Measurements from ENCODE around the gene DND1.
"Not testable (repeated sequence)": the region's sequence is repeated elsewhere in the genome, so short reads cannot be mapped to it uniquely, and the experiment has no call there.

Gene DND1

GRCh38 chr5:140673187-140673976 is at the start of gene DND1:
DND1 (minus strand) TSS chr5:140673576; CDS start chr5:140673542, 34 bp downstream.
- DNase-seq (ENCODE audit: insufficient read length, low spot score), result no peak
- no peak for TF ChIP-seq POLR2A (IDR thresholded peaks at IDR 0.05; ENCODE audit: low read depth, low read length)
- no peak for FAIRE-seq

DNA sequence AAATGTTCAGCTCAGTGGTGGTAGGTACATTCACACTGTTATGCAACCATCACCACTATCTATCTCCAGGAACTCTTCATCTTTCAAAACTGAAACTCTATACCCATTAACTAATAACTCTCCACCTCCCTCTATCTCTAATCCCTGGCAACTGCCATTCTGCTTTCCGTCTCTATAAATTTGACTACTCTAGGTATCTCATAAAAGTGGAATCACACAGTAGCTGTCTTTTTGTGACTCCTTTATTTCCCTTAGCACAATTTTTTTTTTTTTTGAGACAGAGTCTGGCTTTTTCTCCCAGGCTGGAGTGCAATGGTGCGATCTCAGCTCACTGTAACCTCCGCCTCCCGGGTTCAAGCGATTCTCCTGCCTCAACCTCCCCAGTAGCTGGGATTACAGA is 48.0 kb upstream of the DND1 start:
- not testable (repeated sequence) for DNase-seq (ENCODE audit: insufficient read length, low spot score); FAIRE-seq

DNA sequence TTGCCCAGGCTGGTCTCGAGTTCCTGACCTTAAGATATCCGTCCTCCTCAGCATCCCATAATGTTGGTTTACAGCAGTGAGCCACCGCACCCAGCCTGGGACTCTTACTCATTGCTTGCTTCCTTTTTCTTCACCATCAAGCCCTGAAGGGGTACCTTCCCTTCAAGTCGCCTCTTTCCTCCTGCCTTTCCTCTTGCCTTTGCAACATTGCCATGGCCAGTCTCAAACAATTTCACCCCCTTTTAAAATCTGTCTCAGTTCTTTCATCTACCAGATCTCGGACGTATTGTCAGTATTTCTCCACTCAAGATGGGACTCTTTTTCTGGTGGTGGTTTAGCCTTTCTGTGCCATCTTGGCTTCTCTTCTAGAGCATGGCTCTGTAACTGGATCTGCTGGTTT is 47.4 kb upstream of the DND1 start:
- not testable (repeated sequence) for FAIRE-seq; DNase-seq (ENCODE audit: insufficient read length, low spot score)

GRCh38 chr5:140718266-140718592 is 44.9 kb upstream of the DND1 start:
- DNase-seq (ENCODE audit: insufficient read length, low spot score) (no peak), FAIRE-seq (no peak)
- no peak for TF ChIP-seq POLR2A (IDR thresholded peaks at IDR 0.05; ENCODE audit: low read depth, low read length)

- FAIRE-seq, result not testable (repeated sequence)
Measured at GRCh38 chr5:140716238-140716637, 42.9 kb upstream of the DND1 start.

DNA sequence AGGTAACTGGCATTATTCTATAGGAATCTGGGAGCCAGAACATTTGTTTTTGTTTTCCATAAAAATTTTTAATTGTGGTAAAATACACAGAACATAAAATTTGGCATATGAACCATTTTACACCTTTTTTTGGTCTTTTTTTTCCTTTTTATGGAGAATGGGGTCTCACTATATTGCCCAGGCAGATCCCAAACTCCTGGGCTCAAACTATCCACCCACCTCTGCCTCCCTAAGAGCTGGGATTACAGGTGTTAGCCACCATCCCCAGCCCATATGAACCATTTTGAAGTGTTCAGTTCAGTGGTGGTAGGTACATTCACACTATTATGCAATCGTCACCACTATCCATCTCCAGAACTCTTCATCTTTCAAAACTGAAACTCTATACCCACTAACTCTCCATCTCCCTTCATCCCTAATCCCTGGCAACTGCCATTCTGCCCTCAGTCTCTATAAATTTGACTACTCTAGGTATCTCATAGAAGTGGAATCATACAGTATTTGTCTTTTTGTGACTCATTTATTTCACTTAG is 40.3 kb upstream of the DND1 start:
- no peak for FAIRE-seq

More at GRCh38 chr5:140716238-140716637, 42.9 kb upstream of the DND1 start:
- DNase-seq (ENCODE audit: insufficient read length, low spot score), result not testable (repeated sequence)

GRCh38 chr5:140711794-140712193 is 38.4 kb upstream of the DND1 start:
- no peak for TF ChIP-seq POLR2A (IDR thresholded peaks at IDR 0.05; ENCODE audit: low read depth, low read length)
- FAIRE-seq (no peak), DNase-seq (ENCODE audit: insufficient read length, low spot score) (no peak)

More for the DNA sequence above, 40.3 kb upstream of the DND1 start:
- DNase-seq (ENCODE audit: insufficient read length, low spot score), result no peak
- no peak for TF ChIP-seq POLR2A (IDR thresholded peaks at IDR 0.05; ENCODE audit: low read depth, low read length)

- DNase-seq (ENCODE audit: insufficient read length, low spot score), result peak; percentile 39
- peak; percentile 91 for FAIRE-seq
- TF ChIP-seq POLR2A (IDR thresholded peaks at IDR 0.05; ENCODE audit: low read depth, low read length), result no peak
Measured at GRCh38 chr5:140710899-140711552, 37.6 kb upstream of the DND1 start.

GRCh38 chr5:140708787-140709186 is 35.4 kb upstream of the DND1 start:
- not testable (repeated sequence) for DNase-seq (ENCODE audit: insufficient read length, low spot score); FAIRE-seq

DNA sequence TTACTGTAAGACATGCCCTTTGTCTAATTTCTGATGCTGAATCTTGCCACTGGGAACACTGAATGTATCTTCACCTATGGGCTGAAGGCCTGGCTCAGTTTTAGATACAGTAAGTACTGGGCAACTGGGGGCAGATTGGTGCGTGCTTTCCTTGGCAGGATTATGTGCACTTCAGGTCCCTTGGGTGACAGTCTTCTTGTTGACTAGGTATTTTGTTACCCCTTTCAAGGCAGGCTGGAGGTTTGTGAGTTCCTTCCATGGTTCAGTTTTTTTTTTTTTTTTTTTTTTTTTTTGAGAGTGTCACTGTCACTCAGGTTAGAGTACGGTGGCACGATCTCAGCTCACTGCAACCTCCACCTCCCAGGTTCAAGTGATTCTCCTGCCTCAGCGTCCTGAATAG is 34.4 kb upstream of the DND1 start:
- TF ChIP-seq POLR2A (IDR thresholded peaks at IDR 0.05; ENCODE audit: low read depth, low read length), result no peak
- DNase-seq (ENCODE audit: insufficient read length, low spot score) (no peak), FAIRE-seq (no peak)

GRCh38 chr5:140700177-140701144 is 27.1 kb upstream of the DND1 start, which contains the start of gene ZMAT2:
ZMAT2 (plus strand) TSS chr5:140700447; CDS start chr5:140700461, 14 bp downstream.
- FAIRE-seq (peak; percentile 93), DNase-seq (ENCODE audit: insufficient read length, low spot score) (peak; percentile 49)
- TF ChIP-seq POLR2A (IDR thresholded peaks at IDR 0.05; ENCODE audit: low read depth, low read length), result peak; percentile 37; the same call in 1 of the 2 replicates

DNA sequence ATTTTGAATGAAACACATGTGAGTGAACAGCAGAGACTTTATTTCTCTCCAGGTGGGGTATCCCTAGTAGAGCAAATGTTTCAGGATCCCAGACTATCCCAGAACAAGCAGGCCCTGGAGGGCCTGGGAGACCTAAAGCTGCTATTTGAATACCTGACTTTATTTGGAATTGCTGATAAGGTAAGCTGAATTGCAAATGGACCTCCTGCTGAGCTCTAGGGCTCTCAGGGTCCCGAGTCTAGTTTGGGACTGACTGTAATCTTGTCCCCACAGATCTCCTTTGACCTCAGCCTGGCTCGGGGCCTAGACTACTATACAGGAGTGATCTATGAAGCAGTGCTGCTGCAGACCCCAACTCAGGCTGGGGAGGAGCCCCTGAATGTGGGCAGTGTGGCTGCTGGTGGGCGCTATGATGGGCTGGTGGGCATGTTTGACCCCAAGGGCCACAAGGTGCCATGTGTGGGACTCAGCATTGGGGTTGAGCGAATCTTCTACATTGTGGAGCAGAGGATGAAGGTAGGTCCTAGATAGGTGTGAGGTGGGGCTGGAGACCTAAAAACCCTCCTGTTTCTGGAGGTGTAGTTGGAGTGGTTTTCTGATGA is 23.6 kb upstream of the DND1 start:
- FAIRE-seq (no peak), DNase-seq (ENCODE audit: insufficient read length, low spot score) (no peak)
- no peak for TF ChIP-seq POLR2A (IDR thresholded peaks at IDR 0.05; ENCODE audit: low read depth, low read length)

- DNase-seq (ENCODE audit: insufficient read length, low spot score), result no peak
Measured at GRCh38 chr5:140694276-140694675, 20.9 kb upstream of the DND1 start.

More at GRCh38 chr5:140694276-140694675, 20.9 kb upstream of the DND1 start:
- no peak for FAIRE-seq
- no peak for TF ChIP-seq POLR2A (IDR thresholded peaks at IDR 0.05; ENCODE audit: low read depth, low read length)

All from H54 (cell line).